Ovary (tissue), 3 donors: ENCODE data around the gene C11orf52.

Experiments
- CTCF ChIP-seq, 3 donors: fragments of 450-650 bp in 2 of 3; fragments of 200-600 bp in 1 of 3; IDR thresholded peaks; one replicate each; pipeline versions ENCODE4 v1.5.1 to v1.8.0; 2016 to 2022; ENCODE audit warnings: antibody characterized with exemption in 3 of 3, mild to moderate bottlenecking in 1 of 3
- EP300 ChIP-seq: sonication (generic); formaldehyde crosslinking; IDR thresholded peaks from one replicate; pipeline ENCODE4 v1.6.1; 2017; ENCODE audit warnings: antibody characterized with exemption
- POLR2A ChIP-seq: fragments of 450-650 bp; IDR thresholded peaks from one replicate; pipeline ENCODE4 v1.6.1; 2017; ENCODE audit warnings: antibody characterized with exemption, mild to moderate bottlenecking, moderate library complexity
- donor health status: DM: no; HTN: no; CAD: no.

GRCh38 chr11:111871693-111872161 lies 47.0 kb upstream of the C11orf52 start:
- TF ChIP-seq CTCF (IDR thresholded peaks at IDR 0.05) (no peak), EP300 (no peak), POLR2A (no peak)
